ENCODE results near the gene SLC25A43. TPM values are rescaled to one million over a fixed set of nuclear protein-coding genes. Genes with fewer than 3 reads are reported as not detected.

Gene SLC25A43
- total and polyA plus RNA-seq, 9 of the 15 experiments (the other 6 are each of a cell fraction or from before 2014, with no cell fraction given) = 1.3 to 8.4 (median 4.0) TPM

DNA sequence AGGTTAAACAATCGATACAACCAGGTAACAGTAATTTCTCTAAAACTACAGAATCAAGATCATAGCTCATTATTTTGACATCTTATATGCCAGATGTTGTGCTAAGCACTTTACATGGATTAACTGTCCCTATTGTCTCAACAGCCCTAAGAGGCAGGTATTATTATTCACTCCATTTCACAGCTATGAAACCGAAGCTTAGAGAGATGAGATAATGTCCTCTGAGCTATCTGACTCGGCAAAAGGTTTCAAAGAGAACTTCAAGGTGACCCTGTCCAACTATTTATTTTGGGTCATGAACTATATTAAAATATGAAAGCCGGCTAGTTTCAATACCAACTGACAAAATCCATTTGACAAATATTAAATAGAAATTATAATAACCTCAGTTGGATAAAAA, 79.4 kb downstream of the SLC25A43 start:
- no peak for DNase-seq (ENCODE audit: extremely low read depth in 1 of 4, low spot score in 3 of 4)
- ChIA-PET CTCF (ENCODE audit: low intra/inter-chr PET ratio) (no interaction called here), POLR2A (interaction anchor here (0.6 to 3.1 kb wide), 5 partner anchors 9 to 1129 kb away, joined by 3 to 22 read pairs (median 3); partner anchors contain the start of gene SLC25A5)
- in situ Hi-C loops (cut with MboI) (no loop called here), intact Hi-C loops (cut with micrococcal nuclease) (no loop called here)
- ATAC-seq = no peak
- no peaks in the 10 kb centered on the region for H4K20me1 ChIP-seq (replicated peaks; ENCODE audit: control insufficient read depth, insufficient read depth, low read length)
- peak; percentile 57; the same call in 1 of the 2 replicates for TF ChIP-seq ESRRA (IDR thresholded peaks at IDR 0.05; ENCODE audit: borderline replicate concordance, low read depth)
- TF ChIP-seq, protein P1, sequence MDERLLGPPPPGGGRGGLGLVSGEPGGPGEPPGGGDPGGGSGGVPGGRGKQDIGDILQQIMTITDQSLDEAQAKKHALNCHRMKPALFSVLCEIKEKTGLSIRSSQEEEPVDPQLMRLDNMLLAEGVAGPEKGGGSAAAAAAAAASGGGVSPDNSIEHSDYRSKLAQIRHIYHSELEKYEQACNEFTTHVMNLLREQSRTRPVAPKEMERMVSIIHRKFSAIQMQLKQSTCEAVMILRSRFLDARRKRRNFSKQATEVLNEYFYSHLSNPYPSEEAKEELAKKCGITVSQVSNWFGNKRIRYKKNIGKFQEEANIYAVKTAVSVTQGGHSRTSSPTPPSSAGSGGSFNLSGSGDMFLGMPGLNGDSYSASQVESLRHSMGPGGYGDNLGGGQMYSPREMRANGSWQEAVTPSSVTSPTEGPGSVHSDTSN (CRISPR knock-in tag; IDR thresholded peaks at IDR 0.05; ENCODE audit: low read depth) = no peak
- TF ChIP-seq, protein P1 (tag; conservative IDR thresholded peaks at IDR 0.05; ENCODE audit: low read depth) = no peak
- 14% methylated on average over 4 of the region's 4 CpGs for WGBS (ENCODE audit: insufficient coverage, low coverage, missing lambda C conversion rate)
- no peak overlapping the region for H3K4me3 ChIP-seq
- FAIRE-seq = no peak
- H3K9me1 ChIP-seq (ENCODE audit: control insufficient read depth, insufficient read depth, low read length) = no peaks in the 10 kb centered on the region
- no peak overlapping the region for H2AFZ ChIP-seq (ENCODE audit: low read depth, low read length)
- no peak overlapping the region for H3K9ac ChIP-seq (ENCODE audit: insufficient read depth in 1 of 2, low read depth in 2 of 2, low read length in 2 of 2)
- BruUV-seq (replicated peaks) = no TSS peak
- H3K27ac ChIP-seq (ENCODE audit: extremely low read depth, low read depth, low read length) = no peak overlapping the region
- no peaks in the 10 kb centered on the region for H3K79me2 ChIP-seq (ENCODE audit: control insufficient read depth, insufficient read depth, low read length)
- peaks cover 6 to 9% of the 10 kb centered on the region in 2 experiments; a peak in 3 of 5 replicates for H3K4me1 ChIP-seq (replicated peaks in 1 of 2; ENCODE audit: control insufficient read depth in 2 of 2, insufficient read depth in 2 of 2, low read length in 2 of 2)
- H3K4me2 ChIP-seq (ENCODE audit: insufficient read depth, low read length) = no peak overlapping the region
- peaks cover 0 to 4% of the 10 kb centered on the region in 2 experiments; a peak in 3 of 5 replicates for H3K27me3 ChIP-seq (ENCODE audit: control insufficient read depth in 2 of 2, insufficient read depth in 2 of 2, low read length in 2 of 2)
- no peaks in the 10 kb centered on the region for H3K36me3 ChIP-seq (ENCODE audit: control insufficient read depth, insufficient read depth, low read length)
- H3K9me3 ChIP-seq (replicated peaks; ENCODE audit: control insufficient read depth, insufficient read depth, low read depth, low read length) = no peaks in the 10 kb centered on the region
